GM12872 (cell line): Measurements from ENCODE around the gene C1QTNF6.

Source experiments
- TF ChIP-seq, protein P1 (sequence below): IDR thresholded peaks from 3 replicates; pipeline ENCODE4 v1.5.1; 2011; ENCODE audit warnings: low read depth, mild to moderate bottlenecking, low read length, moderate library complexity; ENCODE audit not compliant: insufficient read depth

The C1QTNF6 gene

DNA sequence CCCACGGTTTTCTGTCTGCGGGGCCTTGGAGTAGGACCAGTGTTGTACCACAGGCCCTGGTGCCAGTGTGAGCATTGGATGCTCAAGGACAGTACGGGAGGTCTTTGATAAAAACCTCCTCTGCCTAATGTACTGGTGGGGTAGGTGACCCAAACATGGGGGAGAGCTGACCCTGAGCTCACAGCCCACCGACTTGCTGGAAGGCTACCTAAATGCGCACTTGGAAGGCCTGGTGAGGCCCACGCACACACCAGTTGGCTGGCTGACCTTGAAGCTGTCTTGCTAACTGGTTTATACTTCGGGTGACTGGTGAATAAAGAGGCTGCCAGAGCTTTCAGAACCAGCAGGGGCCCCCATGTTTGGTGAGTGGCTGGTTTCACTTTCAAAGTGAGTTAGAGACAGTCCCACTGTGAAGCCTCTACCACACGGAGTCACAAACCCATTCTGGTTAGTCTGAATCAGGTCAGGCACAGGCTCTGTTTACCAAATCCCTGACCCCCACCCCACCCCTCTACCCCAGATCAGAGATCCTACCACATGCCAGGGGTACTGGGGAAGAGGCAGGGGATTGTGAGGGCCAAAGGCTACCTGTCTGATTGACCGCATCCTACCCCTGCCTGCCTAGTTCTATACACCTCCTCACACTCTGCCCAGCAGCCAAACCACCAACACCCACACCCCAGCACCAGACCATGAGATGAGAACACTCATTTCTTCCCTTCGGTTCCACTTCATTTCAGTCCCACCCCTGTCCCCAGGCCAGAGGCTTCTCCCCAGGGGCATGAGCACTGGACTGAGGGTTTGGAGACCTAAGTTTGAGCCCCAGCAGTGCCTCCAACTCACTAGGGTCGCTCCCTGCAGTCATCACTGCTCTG, 25.6 kb downstream of the C1QTNF6 start:
- TF ChIP-seq, protein P1, sequence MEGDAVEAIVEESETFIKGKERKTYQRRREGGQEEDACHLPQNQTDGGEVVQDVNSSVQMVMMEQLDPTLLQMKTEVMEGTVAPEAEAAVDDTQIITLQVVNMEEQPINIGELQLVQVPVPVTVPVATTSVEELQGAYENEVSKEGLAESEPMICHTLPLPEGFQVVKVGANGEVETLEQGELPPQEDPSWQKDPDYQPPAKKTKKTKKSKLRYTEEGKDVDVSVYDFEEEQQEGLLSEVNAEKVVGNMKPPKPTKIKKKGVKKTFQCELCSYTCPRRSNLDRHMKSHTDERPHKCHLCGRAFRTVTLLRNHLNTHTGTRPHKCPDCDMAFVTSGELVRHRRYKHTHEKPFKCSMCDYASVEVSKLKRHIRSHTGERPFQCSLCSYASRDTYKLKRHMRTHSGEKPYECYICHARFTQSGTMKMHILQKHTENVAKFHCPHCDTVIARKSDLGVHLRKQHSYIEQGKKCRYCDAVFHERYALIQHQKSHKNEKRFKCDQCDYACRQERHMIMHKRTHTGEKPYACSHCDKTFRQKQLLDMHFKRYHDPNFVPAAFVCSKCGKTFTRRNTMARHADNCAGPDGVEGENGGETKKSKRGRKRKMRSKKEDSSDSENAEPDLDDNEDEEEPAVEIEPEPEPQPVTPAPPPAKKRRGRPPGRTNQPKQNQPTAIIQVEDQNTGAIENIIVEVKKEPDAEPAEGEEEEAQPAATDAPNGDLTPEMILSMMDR = peak; percentile 51

DNA sequence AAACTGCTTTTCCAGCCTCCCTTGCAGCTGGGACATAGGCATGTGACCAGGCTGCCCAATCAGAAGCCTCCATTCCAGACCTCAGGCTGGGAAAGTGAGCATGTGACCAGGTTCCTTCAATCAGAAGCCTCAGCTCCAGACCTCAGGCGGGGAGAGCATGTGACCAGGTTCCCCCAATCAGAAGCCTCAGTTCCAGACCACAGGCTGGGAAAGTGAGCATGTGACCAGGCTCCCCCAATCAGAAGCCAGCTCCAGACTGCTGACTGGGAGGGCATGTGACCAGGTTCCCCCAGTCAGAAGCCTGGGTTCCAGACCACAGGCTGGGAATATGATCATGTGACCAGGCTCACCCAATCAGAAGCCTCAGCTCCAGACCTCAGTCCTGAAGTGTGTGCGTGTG, 26.6 kb downstream of the C1QTNF6 start:
- TF ChIP-seq, protein P1 = no peak

DNA sequence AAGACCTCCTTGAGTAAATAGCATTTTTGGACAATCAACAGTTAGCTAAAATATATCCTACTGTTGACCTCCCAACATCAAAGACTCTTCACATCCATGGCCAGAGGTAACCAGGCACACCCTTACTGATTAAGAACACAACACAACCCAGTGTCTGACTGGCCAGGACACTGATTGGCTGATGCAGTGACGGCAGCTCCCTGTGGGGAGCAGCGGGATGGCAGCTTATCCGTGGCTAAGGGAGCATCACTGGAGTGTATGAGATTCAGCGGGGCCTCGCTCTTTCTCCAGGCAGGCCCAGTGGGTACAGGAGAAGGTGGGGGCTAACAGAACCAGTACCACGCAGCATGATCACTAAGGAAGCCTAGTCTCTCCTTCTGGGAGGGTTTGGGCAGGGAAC, 28.0 kb downstream of the C1QTNF6 start:
- TF ChIP-seq, protein P1 = no peak

DNA sequence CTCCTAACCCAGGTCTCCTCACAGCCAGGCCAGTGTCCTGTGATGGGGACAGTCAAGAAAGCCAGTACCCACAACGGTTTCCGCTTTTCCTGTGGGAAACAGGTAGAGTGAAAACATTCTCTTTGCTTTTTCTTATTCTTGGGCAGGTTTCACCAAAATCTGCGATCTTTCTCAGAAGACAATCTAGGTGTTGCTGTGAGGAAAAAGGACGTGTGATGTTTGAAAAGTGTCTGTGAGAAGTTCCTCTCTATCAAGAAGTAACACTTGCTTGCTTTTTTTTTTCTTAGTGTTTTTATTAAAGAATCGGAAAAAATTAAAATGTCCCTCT, 29.1 kb downstream of the C1QTNF6 start:
- TF ChIP-seq, protein P1 = no peak

DNA sequence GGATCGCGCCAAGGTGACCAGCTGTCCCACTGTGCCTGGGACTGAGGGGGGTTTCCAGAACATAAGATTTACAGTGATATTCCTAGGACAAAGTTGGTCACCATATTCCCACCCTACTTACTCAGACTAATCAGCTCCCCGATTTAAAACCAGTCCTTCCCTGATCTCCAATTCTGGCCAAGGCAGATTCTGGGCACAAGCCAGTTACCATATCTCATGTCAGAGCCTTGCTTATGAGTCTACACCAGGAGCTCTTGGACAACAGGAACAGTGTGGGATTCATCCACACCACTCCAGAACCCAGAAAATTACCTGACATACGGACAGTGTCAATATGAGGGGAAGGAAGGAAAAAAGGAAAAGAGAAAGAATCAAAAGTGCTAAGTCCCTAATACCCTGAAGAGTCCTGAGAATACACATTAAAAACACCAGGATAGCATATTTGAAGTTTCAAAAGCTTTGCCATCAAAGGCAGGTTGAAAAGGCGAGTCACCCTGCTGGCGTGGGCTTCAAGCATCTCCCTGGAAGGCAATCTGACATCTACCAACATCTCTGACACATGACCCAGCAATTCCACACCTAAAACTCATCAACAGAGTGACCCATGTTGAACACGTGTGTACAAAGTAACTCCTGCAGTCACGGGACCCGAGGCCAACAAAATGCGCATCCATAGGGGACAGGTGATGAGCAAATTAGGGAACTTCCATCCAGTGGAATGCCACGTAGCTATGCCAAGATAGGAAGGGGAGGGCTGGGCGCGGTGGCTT, 30.3 kb downstream of the C1QTNF6 start:
- TF ChIP-seq, protein P1 = no peak

DNA sequence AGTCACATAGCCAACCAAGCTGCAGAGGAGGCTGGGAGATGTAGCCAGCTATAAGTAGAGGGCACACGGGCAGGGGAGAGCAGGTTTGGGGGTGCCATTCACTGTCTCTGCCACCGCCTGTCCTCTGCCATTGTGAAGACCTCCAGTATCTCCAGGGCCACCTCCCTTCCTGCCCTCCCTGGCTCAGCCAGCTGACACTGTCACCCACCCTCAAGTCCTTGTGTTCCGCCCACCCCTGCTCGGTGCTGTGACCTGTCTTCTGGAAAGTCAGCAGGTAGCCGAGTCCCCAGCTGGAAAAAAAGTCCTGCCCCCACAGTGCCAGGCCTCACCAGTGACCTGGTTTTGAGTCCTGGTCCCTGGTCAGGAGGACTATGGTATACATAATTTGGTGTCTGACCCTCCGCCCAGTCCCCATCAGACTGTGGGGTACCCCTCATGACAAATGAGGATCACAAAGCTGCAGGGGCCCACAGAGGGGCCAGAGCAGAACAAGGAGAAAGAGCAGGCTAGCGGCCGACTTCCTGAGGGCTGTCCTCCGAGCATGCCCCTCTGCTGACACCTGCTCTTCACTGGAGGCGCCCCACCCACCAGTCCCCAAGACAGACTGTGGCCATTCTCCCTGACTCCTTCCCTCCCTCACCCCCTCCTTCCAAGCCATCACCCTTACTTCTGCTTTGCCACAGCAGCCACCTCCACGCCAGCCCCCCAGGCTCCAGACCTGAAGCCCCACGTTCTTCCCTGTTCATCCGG, 31.2 kb downstream of the C1QTNF6 start:
- TF ChIP-seq, protein P1 = no peak

DNA sequence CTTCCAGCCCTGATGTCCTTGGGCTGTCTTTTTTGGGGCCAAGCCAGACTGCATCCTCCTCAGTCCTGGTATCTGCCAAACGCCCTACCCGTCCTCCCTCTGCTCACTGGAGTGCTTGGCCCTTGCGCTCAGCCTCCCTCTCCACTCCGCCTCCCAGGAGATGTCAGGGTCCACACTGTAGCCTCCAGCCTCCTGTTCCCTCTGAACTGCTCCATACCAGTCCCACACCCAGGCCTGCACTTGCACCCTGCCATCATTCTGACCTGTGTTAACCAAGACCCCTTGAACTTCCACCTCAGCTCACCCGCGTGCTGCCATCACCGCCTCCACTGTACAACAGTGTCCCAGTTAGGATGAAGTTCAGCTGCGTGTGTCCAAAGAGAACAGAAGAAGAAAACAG, 32.1 kb downstream of the C1QTNF6 start:
- TF ChIP-seq, protein P1 = no peak
